ENCODE measurements around the gene STATH. TPM values are rescaled to one million over a fixed set of nuclear protein-coding genes. Genes with fewer than 3 reads are reported as not detected.

STATH gene
- total and polyA plus RNA-seq, 2 of the 8 experiments (the other 6 are each of a cell fraction or from before 2014, with no cell fraction given) = not detected

- no peak for DNase-seq (ENCODE audit: low read depth in 1 of 2, low spot score in 2 of 2)
- H3K4me3 ChIP-seq (ENCODE audit: extremely low read depth in 1 of 4, insufficient read depth in 2 of 4, low read depth in 3 of 4, low read length in 4 of 4) = no peak overlapping the region
- no peak overlapping the region for H2AK5ac ChIP-seq (ENCODE audit: low read depth, low read length)
- no peak overlapping the region for H3K56ac ChIP-seq (replicated peaks; ENCODE audit: insufficient read length, low read depth, low read length)
- CTCF ChIA-PET (ENCODE audit: partially characterized antibody) = no interaction called here
- H2BK5ac ChIP-seq (ENCODE audit: low read depth, low read length) = no peak overlapping the region
- no peak overlapping the region for H2AFZ ChIP-seq (ENCODE audit: low read length)
- no peak overlapping the region for H2BK12ac ChIP-seq (ENCODE audit: low read depth, low read length)
- no peak overlapping the region for H3K18ac ChIP-seq (ENCODE audit: extremely low read depth, low read length)
- H3K4me2 ChIP-seq (ENCODE audit: insufficient read depth in 1 of 2, low read depth in 2 of 2, low read length in 2 of 2) = no peak overlapping the region
- no peak overlapping the region for H4K5ac ChIP-seq (ENCODE audit: insufficient read length, low read depth, low read length)
- H3K9me3 ChIP-seq (ENCODE audit: insufficient read depth in 2 of 2, low read depth in 1 of 2, low read length in 1 of 2) = no peaks in the 10 kb centered on the region
- no peak overlapping the region for H3K9ac ChIP-seq (replicated peaks in 1 of 4; ENCODE audit: extremely low read depth in 1 of 4, low read depth in 3 of 4, low read length in 3 of 4)
- FAIRE-seq = no peak
- H3K36me3 ChIP-seq (ENCODE audit: control insufficient read depth in 2 of 4, insufficient read depth in 4 of 4, low read length in 3 of 4) = no peaks in the 10 kb centered on the region
- no peak overlapping the region for H3K23ac ChIP-seq (ENCODE audit: insufficient read length)
- H2BK15ac ChIP-seq (ENCODE audit: low read length) = no peak overlapping the region
- H4K8ac ChIP-seq (ENCODE audit: extremely low read depth, insufficient read depth, low read length) = no peak overlapping the region
- H3K4ac ChIP-seq (replicated peaks; ENCODE audit: insufficient read length, low read depth, low read length) = no peak overlapping the region
- WGBS, 2 experiments (ENCODE audit: extremely low coverage in 1 of 2, insufficient coverage in 1 of 2, insufficient read length in 1 of 2, insufficient replicate concordance in 2 of 2, low coverage in 1 of 2, low lambda C conversion rate in 2 of 2, missing lambda C conversion rate in 1 of 2) = 92% methylated on average over 3 of the region's 3 CpGs; no CpG with 5 or more reads in 1 of the 2 experiments
- H3K14ac ChIP-seq (ENCODE audit: insufficient read length) = no peak overlapping the region
- H2BK20ac ChIP-seq (ENCODE audit: low read length) = no peak overlapping the region
- no peaks in the 10 kb centered on the region for H3K4me1 ChIP-seq (replicated peaks in 1 of 4; ENCODE audit: control insufficient read depth in 3 of 4, insufficient read depth in 4 of 4, low read length in 3 of 4)
- H3K23me2 ChIP-seq (ENCODE audit: low read depth, low read length) = no peaks in the 10 kb centered on the region
- POLR2A ChIA-PET (ENCODE audit: partially characterized antibody) = no interaction called here
- H3K27me3 ChIP-seq (replicated peaks in 1 of 4; ENCODE audit: control insufficient read depth in 3 of 4, extremely low read depth in 1 of 4, insufficient read depth in 3 of 4, low read length in 3 of 4) = no peaks in the 10 kb centered on the region
- H4K20me1 ChIP-seq (replicated peaks in 1 of 2; ENCODE audit: control insufficient read depth in 1 of 2, insufficient read depth in 2 of 2, low read length in 2 of 2) = no peaks in the 10 kb centered on the region
- H3K27ac ChIP-seq (ENCODE audit: low read depth, low read length) = no peak overlapping the region
- H3K79me1 ChIP-seq (ENCODE audit: low read depth, low read length) = no peaks in the 10 kb centered on the region
- H2BK120ac ChIP-seq (replicated peaks; ENCODE audit: low read depth, low read length) = no peak overlapping the region
- H4K91ac ChIP-seq (replicated peaks; ENCODE audit: insufficient read length, low read length) = no peak overlapping the region
- no peaks in the 10 kb centered on the region for H3K79me2 ChIP-seq (ENCODE audit: control insufficient read depth in 1 of 2, insufficient read depth in 2 of 2, low read length in 2 of 2)
- TF ChIP-seq HDAC6 (IDR thresholded peaks at IDR 0.05; ENCODE audit: low read depth, low read length) (no peak), SAP30 (IDR thresholded peaks at IDR 0.05; ENCODE audit: insufficient read depth, insufficient replicate concordance, low read length) (no peak), GABPA (IDR thresholded peaks at IDR 0.05; ENCODE audit: borderline replicate concordance, insufficient read depth, low read length) (no peak), NANOG (IDR thresholded peaks at IDR 0.05; ENCODE audit: insufficient read depth, low read depth, low read length, poor library complexity, severe bottlenecking) (no peak), KDM4A (IDR thresholded peaks at IDR 0.05; ENCODE audit: low read depth, low read length, severe bottlenecking) (no peak), YY1 (IDR thresholded peaks at IDR 0.05; ENCODE audit: low read depth, low read length) (no peak), JUN (IDR thresholded peaks at IDR 0.05; ENCODE audit: low read depth, low read length) (no peak), SP4 (IDR thresholded peaks at IDR 0.05; ENCODE audit: low read length) (no peak), MAFK (IDR thresholded peaks at IDR 0.05; ENCODE audit: low read depth, low read length) (no peak), RNF2 (IDR thresholded peaks at IDR 0.05; ENCODE audit: borderline replicate concordance, low read depth, low read length, missing control alignments, poor library complexity, severe bottlenecking) (no peak), POLR2AphosphoS5 (IDR thresholded peaks at IDR 0.05; ENCODE audit: low read depth, low read length) (no peak), SP1 (IDR thresholded peaks at IDR 0.05; ENCODE audit: low read depth, low read length) (no peak), RAD21 (IDR thresholded peaks at IDR 0.05 in 1 of 2, conservative IDR thresholded peaks at IDR 0.05 in 1 of 2; ENCODE audit: low read depth in 2 of 2, low read length in 2 of 2) (no peak), NRF1 (IDR thresholded peaks at IDR 0.05; ENCODE audit: low read depth, low read length) (no peak)
These were observed 3.7 kb downstream of the STATH start for GRCh38 chr4:69999420-69999819.
